OCI-LY7 (cell line): ENCODE measurements around the gene PHF19.

Source experiments
- EZH2phosphoT487 ChIP-seq: fragments of 200-600 bp; sonication (generic); IDR thresholded peaks from 2 replicates; pipeline ENCODE4 v1.6.1; 2018; ENCODE audit warnings: low read depth, borderline replicate concordance, mild to moderate bottlenecking, mixed run types, antibody characterized with exemption, low read length, moderate library complexity, mixed read lengths
- TF ChIP-seq, protein P1 (sequence below): fragments of 200-600 bp; sonication (generic); conservative IDR thresholded peaks from 2 replicates; pipeline ENCODE4 v1.5.1; 2014; ENCODE audit warnings: mild to moderate bottlenecking, antibody characterized with exemption, low read length, moderate library complexity, mixed read lengths

- TF ChIP-seq, protein P1, sequence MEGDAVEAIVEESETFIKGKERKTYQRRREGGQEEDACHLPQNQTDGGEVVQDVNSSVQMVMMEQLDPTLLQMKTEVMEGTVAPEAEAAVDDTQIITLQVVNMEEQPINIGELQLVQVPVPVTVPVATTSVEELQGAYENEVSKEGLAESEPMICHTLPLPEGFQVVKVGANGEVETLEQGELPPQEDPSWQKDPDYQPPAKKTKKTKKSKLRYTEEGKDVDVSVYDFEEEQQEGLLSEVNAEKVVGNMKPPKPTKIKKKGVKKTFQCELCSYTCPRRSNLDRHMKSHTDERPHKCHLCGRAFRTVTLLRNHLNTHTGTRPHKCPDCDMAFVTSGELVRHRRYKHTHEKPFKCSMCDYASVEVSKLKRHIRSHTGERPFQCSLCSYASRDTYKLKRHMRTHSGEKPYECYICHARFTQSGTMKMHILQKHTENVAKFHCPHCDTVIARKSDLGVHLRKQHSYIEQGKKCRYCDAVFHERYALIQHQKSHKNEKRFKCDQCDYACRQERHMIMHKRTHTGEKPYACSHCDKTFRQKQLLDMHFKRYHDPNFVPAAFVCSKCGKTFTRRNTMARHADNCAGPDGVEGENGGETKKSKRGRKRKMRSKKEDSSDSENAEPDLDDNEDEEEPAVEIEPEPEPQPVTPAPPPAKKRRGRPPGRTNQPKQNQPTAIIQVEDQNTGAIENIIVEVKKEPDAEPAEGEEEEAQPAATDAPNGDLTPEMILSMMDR = no peak
- no peak for TF ChIP-seq EZH2phosphoT487
These were observed 4.0 kb downstream of the PHF19 start for GRCh38 chr9:120872791-120873502.
